T-helper 22 cell (primary cell): ENCODE results near the gene RFLNA.

ENCODE experiments used
- DNase-seq: peaks from one replicate; pipeline ENCODE4 v3.0.0-alpha.2; 2020; ENCODE audit warnings: low read depth

RFLNA gene, protein sequence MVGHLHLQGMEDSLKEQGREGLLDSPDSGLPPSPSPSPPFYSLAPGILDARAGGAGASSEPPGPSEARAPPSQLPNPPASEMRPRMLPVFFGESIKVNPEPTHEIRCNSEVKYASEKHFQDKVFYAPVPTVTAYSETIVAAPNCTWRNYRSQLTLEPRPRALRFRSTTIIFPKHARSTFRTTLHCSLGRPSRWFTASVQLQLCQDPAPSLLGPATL

DNA sequence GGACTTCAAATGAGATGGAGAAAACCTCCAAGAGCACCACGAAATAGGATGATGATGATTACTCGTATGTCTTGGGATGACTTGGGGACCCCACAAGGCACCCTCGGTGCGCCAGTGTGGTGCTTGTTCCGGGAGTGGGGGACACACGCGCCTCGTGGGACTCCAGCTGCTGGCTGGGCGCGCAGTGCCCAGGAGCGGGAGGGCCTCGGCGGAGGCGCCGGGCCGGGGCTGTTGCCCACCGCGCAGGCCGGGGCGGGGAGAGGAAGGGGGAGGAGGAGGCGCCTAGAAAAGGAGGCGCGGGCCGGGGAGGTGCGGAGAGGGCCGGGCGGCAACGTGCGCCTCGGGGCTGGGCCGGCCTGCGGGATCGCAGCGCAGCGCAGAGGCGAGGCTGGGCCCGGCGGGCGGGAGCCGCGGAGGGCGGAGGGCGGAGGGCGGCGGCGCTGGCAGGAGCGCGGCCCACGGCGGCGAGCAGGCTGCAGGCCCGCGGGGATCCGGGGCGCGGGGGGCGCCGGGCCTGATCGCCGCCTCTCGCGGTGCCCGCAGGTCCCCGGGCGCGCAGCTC is at the start of gene RFLNA:
Gene RFLNA (plus strand): TSS at position 314 of the 562 bp plus-strand sequence. CDS start 337 bp downstream, outside the sequence.
- DNase-seq = no peak

DNA sequence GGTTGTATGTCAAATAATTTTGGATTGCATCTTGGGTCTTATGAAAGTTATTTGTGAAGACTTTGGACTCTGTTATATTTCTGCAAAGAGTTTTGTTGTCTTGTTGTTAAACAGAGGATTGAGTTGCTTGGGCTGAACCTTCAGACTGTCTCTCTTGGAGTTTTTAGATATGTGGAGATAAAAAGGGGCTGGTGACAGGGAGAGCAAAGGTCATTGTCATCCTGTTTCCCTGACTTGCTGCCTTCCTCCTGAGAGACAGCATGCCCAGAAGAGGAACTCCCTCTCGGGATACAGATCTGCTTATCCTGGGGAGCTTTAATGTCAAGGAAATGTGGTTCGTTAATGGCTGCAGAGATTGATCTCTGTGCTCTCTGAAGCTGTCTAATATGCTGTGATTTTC is 47.6 kb upstream of the RFLNA start:
- no peak for DNase-seq

DNA sequence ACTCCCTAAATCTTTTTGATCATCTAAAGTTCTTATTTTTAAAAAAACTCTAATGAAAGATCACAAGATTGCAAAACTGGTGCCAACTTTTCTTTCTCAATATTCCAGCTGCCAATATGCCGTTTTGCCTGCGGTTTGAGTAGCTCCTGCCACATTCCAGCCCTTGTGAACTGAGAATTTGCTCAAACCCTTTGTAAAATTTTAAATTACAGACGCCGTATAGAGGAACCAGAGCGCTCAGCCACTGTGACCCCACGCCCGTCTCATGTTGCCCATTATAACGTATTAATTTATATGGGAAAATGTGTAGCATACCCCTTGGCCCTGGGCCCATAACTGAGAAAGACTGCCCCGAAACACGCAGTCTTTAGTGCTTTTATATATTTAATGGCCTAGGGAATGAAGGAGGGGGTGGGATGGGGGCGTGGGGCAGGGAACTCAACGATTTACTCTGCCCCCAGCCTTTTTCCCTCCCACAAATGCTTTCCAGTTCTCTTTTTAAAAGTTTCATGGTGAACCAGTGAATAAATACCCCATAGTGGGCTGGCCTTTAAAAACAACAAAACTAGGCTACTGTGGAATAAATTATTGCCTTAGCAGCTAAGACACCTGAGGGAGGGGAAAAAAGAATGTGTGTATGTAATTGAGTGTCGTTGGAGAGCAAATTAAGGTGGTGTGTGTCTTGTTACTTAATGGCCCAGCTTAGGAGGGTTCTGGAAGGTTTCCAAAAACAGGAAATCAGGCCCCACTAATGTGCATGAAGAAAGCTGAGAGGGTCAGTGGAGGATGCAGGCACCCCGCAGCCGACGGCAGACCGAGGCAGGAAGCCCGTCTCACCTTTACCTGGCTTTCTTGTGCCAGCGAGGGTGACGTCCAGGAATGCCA is 45.7 kb upstream of the RFLNA start:
- no peak for DNase-seq

DNA sequence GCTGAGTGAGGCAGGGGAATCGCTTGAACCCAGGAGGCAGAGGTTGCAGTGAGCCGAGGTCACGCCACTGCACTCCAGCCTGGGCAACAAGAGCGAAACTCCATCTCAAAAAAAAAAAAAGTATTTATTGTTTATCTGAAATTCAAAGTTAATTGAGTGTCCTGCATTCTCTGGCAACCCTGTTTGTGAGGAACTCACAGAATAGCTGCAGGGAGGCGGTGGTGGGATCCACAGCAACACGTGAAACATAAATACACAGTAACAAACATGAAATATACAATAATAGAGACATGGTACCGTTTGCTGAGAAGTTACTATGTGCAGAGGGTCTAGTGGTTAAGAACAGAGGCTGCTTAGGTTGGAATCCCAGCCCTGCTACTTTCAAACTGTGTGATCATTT is 43.7 kb upstream of the RFLNA start:
- no peak for DNase-seq

DNA sequence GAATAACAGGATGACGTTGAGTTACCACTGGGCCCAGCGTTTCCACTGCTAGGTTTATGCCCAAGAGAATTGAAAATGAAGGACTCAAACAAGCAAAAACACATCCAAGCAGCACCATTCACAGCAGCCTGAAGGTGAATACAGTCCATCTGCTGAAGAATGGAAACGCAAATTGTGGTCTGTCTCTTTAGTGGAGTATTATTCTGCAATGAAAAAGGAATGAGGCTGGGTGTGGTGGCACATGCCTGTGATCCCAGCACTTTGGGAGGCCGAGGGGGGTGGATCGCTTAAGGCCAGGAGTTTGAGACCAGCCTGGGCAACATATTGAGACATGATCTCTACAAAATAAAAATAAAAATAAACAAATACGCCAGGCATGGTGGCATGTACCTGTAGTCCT is 41.9 kb upstream of the RFLNA start:
- DNase-seq = no peak

DNA sequence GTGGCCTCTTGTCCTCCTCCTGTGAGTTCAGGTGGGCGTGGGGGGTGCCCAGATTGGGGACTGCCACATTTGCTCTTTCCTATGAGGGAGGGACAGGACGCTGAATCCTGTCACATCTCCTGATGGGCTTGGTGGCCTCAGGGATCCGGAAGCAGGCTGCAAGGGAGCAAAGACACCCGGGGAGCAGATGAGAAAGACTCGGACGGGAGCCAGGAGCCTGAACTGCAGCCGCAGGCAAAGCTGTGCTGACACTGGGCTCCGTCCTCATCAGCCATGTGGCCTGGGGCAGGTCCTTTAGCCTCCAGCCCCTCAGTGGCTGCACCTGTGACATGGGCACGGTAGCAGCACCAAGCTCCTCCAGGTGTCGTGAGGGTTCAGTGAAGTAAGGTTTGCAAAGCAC is 40.8 kb upstream of the RFLNA start:
- DNase-seq = no peak

DNA sequence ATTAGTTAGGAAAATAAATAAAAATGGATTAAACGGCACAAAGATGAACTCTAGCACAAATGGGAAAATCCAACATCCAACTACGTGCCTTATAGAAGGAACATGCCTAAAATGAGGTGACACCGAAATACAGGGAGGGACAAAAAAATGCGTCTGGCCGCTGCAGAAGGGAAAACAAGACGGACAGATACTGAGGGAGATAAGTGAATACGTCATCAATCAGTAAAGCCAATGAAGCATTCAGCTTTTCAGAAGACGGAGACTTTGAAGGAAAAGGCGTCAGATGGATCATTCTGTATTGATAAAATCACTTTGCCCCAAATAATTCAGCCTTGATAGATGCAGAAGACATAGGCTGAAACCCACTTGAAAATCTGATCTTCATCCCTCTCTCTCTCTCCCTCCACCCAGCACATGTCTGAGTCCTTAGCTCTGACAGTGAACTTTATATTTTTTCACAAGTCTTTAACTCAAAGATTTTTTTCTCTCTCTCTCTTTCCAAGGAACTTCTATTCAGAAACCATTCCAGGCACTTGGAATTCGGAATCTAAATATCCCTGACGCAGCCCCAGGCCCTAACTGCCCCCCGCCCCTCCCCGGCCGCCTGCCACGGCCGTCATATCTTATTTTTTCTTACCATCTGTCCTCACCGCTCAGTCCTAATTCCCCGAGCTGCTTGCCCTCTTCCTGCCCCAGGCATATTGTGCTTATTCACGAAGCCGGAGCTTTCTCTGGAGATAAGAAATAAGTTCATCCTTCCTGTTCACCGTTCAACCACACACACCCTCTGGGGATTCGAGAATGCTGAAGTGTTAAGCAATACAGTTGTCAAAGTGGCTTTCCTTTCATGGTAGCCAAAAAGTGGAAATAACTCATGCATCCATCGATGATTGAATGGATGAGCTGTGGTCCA is 35.5 kb upstream of the RFLNA start:
- no peak for DNase-seq

DNA sequence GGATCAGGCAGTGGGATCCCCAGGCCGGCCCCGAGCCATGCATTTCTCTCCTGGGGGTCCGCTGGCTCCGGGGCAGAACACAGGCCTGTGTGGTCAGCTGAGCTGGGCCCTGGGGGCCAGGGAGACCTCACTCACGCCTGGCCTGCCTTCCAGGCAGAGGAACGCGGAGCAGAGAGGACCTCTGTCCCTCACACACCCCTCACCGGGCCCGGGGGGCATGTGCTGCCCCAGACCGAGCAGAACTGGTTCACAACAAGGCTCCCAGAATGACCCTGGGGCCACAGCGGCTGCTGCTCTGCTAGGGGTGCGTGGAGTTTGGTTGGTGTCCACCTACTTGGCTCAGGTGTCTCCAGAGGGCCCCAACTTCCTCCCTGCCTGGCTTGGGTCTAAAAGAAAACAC is 33.0 kb upstream of the RFLNA start:
- no peak for DNase-seq

DNA sequence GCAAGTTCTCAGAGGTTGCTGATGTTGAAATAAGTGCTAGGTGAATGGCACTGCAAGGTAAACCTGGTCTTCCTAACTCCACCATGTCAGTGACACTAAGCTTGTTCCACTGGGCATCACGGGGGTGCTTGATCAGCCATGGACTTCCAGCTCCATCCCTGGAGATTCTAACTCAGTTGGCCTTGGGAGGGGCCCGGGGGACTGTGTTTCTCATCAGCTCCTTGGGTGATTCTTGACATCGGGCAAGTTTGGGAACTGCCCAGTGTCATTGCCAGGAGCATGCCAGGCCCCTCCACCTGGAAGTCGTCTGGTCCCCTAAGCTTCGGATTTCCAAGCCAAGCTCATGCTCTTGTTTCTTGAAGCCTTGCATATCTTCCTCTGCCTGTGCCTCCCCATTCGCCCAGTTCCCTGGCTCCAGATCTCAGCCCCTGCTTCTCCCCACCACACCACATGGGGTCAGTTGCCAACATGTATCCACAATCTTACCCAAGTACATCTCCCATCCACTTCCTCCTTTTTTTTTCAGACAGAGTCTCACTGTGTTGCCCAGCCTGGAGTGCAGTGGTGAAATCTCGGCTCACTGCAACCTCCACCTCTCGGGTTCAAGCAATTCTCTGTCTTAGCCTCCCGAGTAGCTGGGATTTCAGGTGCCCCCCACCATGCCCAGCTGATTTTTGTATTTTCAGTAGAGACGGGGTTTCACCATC is 30.7 kb upstream of the RFLNA start:
- no peak for DNase-seq

DNA sequence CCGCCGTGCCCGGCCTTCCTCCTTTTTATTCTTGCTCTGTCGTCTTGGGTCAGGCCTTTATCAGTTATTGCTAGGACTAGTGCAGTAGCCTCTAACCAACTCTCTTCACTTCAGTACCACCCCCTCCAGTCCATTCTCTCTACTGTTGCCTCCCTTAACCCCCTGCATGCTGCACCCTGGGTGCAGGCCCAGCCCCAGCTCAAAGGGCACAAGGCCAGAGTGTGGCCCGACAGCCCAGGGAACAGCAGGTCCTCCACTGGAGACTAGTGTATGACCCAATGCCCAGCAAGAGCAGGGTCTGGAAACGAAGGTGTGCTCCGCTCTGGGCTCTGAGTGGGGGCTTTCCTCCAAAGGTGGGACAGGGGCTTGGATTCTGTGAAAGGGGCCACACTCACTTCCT is 30.0 kb upstream of the RFLNA start:
- DNase-seq = no peak

DNA sequence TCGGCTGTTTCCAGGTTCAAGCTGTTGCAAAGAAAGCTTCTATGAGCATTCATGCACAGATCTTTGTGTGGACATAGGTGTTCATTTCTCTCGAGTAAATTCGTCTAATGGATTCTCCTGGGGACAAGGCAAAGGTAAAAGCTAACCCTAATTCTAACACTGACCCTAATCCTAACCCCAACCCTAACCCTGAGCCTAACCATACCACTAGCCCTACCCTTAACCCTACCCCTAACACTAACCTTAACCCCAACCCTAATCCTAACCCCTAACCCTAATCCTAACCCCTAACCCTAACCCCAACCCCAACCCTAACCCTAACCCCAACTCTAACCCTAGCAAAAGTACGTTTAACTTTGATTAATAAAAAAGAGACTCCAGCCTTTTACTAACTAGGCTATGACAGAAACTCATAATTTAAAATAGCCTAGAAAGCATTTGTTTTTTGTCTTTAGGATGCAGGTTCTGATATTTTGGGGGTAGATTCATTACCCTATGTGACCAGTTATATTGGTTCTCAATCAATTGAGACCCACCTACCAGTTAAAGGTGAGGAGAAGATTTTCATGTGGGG is 27.6 kb upstream of the RFLNA start:
- DNase-seq = no peak

DNA sequence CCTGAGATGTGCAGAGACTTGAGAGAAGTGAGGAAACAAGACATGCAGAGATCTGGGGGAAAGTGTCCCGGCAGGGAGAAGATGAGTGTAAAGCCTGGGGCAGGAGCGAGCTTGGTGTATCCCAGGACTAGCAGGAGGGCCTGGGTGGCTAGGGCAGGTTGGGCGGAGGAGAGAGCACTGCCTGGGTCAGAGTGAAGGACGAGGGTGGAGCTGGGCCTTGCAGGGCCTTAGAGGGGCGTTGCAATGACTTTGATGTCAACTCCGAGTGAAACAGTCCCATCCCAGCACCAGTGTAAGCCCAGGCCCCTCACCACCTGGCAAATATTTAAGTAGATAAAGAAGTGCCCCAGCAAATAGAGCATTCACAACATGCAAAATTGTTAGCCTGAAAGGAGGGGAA is 24.2 kb upstream of the RFLNA start:
- no peak for DNase-seq

DNA sequence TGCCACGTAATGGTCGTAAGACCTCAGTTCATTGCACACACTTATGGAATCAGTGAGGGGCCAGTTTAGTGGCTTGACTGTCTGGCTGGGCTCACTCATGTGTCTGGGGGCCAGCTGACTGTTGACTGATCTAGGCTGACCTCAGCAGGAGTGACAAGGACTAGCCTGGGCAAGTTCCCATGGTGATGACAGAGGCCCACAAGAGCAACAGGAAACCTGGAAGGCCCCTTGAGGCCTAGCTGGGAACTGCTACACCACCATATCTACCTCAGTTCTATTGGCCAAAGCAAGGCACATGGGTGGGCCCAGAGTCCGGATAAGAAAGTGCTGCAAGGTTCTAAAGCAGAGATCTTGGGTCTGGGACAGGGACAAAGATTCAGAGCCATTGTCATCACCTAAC is 21.3 kb upstream of the RFLNA start:
- no peak for DNase-seq

DNA sequence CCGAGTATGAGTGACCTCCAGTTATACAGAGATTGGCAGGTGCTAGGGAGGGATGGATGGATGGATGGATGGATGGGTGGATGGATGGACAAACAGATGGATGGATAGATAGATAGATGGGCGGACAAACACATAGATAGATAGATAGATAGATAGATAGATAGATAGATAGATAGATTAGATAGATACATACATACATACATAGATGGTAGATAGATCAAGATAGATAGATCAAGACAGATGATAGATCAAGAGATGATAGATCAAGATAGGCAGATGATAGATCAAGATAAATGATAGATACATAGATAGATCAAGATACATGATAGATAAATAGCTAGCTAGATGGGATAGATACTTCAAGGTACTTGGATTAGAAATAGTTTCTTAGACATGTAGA is 18.6 kb upstream of the RFLNA start:
- no peak for DNase-seq

DNA sequence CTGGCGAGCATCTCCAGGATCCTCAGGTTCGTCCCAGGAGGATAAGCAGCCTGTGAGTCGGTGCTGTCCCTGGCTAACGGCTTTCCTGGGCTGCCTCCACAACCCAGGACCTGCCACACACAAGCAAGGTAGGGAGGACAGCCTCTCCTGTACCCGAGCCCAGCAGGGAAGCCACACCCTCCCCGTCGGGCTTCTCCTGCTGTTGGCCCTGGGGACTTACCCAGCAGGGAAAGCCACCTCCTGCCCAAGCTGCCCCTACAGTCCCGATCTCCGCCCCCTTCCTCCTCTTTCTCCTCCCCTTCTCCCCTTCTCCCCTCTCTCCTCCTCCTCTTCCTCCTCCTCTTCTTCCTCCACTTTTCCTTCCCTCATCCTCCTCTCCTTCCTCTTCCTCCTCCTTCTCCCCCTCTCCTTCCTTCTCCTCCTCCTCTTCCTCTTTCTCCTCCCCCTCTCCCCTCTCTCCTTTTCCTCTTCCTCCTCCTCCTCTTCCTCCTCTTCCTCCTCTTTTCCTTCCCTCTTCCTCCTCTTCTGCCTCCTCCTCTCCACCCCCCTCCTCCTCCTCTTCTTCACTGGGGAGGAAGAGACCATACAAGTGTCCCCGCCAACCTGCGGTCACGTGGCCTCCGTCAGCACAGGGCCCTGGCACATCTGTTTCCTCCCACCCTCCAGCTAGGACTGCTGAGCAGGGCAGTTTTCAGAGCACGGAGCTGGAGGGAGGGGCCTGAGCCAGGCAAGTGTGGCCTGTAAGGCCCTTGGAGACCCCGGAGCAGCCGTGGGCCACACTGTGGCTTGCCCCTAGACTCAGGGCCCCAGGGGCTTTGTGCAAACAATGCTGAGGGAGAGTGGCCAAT is 17.3 kb upstream of the RFLNA start:
- DNase-seq = no peak

DNA sequence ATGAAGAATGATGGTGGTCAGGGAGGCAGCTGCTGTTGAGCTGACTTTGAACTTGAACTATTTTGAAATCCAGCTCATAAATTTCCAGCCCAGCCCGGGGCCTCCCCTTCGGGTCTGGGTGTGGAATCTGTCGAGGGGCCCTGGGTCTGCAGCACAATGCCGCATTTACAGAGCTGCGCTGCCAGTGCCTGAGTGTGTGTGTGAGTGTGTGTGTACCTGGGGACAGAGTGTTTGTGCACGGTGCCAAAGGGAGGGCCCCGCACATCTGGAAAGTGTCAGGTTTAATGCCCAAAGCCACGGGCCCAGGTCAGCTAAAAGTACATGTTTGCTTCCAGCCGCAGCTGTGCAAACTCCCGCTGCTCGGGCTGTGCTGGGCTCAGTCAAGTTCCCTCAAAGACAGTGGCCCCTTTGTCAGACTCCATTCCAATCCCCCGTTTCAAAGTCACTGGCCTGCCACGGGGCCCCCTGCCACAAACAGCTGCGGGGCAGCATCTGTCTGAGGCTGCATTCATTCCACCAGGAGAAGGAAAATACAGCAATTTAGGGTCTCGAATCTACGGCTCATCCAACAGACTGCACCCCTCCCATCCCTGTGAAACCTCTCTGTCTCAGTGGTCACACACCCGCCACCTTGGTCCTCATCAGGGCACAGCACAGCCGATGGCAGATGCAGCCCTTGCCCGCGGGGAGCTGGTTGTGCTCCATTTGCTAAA is 16.3 kb upstream of the RFLNA start:
- no peak for DNase-seq

DNA sequence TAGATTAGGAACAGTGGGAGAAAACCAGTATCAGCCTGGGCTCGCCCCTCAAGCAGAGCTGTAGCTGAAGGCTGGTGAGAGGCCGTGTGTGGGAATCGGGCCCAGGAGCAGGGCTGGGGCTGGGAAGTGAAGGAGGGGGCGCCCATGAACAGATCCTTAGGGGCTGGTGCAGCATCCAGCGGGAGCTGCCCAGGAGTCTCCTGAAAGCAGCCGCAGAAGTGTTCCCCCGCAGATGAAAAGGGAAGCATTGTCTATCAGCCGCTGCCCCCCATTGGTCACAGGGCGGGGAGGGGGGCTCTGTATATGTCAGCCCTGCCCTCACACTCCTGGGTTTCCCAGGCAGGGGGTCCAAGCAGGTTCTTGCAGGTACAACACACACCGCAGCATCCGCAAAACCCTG is 15.6 kb upstream of the RFLNA start:
- no peak for DNase-seq

DNA sequence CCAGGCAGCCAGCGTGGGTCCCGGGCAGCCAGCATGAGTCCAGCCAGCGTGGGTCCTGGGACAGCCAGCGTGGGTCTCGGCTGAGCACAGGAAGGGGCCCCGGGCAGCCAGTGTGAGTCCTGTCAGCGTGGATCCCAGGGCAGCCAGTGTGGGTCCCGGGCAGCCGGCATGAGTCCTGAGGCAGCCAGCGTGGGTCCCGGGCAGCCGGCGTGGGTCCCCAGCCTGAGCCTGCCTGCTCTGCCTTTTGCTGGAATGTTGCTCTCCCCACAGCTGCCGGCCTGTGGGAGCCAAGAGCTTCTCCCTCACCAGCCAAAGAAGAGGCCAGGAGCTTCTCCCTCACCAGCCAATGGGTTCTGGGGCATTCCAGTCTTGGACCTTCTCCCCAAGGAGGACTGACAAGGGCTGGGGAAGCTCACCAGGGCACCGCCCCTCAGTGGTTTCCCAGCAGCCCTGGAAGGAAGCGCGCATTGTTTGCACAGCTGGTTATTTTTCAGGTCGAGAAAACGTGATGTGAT is 15.0 kb upstream of the RFLNA start:
- DNase-seq = no peak

DNA sequence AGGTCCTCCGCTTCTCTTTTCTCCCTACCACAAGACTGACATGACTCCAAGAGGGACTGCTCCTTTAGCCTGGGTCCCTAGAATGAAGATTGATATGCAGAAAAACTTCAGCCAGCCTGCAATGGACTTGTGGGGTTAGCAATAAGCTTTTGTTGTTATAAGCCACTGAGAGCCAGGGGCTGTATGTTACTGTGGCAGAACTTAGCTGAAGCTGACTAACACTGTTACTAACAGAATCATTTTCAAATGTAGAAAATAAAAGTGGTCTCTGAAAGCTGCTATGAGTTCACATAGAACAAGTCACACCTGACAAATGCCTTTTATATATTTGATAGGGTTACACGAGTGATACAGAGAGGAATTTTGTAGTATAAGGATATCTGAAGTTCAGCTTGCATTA is 13.6 kb upstream of the RFLNA start:
- DNase-seq = no peak

DNA sequence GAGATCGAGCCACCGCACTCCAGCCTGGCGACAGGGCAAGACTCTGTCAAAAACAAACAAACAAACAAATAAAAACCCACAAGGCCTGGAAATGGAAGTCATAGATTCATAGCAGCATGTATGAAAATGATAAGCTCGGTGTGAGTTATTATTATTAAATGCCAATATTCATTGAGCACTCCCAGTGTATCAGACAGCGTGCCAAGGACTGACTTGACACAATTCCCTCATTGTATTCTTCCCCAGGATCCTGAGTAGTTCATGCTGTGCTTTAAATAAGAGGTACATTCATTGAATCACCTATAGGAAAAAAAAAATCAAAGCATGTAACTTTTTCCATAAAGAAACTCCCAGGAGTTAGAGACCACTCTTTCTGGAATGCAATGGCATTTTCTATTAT is 12.6 kb upstream of the RFLNA start:
- DNase-seq = no peak
